ENCODE measurements around the gene LENG1.
A peak's percentile ranks its signal among the peaks of the same experiment; 100 is the strongest.
"Not testable (repeated sequence)": the region's sequence is repeated elsewhere in the genome, so short reads cannot be mapped to it uniquely, and the experiment has no call there.

Gene LENG1

DNA sequence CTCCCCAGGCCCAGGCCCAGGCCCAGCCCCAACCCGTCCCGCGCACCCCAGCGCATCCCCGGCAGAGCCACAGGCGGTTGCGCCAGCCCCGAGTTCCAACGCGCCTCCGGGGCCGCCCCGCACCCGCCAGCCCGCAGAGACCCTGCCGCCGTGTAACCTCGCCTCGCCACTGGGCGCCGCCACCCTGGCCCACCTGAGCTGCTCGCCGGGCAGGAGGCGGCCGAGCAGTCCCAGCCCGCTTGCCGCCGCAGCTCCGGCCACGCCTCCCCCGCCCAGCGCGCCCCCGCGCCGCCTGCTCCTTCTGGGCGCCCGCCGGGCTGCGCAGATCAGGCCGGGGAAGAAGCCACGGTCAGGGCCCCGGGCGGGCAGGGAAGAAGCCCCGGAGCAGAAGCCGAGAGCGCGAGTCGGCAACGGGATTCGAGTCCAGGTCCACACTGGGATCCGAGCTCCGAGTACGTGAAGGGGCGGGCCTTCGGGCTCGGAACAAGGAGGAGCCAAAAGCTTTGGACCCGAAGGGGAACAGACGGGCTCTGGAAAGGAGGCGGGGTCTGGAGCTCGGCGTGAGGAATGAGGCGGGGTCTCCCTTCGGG is 29.7 kb upstream of the LENG1 start, which contains the start of gene MBOAT7:
Gene MBOAT7, minus strand, starts transcription at position 436 of the 590 bp plus-strand sequence. CDS start 1,072 bp downstream, outside the sequence.
- DNase-seq: no peak

DNA sequence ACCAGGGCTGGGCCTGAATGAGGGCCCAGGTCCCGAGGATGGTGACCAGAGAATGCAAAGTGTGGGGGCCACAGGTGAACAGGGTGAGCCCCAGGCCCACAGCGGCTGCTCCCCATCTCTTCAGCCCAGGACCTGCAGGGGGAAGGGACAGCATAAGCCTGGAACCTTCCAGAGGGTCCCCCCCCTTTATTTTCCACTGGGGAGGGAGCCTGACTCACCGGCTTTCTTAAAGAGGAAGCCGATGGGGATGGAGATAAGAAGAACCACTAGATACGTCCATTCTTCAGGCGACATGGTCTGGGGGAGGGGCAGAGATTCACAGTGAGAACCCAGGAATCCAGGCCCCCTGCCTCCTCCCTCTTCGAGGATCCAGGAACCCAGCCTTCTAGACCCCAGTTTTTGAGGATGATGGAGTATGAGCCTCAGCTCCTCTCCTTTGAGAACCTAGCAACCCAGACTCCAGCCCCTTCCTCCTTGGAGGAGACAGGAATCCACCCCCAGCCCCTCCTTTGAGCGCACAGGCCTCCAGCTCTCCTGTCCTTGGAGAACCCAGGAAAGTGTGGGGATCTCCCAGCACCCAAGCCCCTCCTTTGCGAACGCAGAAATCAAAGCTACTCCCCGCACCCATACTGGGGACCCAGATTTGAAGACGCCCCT is 28.8 kb upstream of the LENG1 start:
- DNase-seq: no peak

DNA sequence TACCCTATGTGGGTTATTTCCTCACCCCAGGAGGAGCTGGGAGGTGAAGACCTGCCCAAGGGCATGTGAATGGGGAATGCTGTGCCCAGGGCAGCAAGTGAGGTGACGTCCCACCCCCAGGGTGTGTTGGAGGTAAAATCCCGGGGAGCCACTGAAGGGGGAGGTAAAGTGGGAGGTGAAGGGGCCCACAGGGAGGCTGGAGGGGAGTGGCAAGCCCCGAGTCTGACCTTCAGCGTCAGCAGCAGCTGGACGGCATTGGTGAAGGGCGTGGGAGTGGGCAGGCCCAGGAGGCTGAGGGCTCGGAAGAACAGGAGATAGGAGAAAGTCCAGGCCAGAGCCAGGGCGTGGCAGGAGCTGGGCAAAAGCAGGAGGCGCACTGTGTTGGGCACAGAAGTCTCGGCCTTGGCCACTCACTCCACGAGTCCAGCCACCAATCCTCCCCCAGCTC is 27.4 kb upstream of the LENG1 start:
- no peak for DNase-seq

DNA sequence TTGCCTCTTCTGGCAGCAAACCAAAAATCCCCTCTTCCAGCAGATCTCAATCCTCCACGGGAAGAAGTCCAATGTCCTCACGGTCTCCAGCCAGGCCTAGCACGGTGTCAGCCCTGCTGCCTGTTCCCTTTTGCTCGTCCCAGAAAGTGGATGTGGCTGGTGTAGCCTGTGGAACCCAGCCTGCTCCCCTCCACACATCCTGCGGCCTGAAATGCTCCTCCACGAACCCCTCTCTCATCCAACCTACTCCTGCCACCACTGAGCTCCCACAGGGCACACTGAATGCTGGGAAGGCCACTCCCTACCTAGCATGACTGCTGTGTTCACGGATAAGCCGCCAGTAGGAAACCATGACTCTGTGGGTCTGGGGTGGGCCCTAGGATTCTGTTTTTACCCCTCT is 26.8 kb upstream of the LENG1 start:
- DNase-seq: no peak

DNA sequence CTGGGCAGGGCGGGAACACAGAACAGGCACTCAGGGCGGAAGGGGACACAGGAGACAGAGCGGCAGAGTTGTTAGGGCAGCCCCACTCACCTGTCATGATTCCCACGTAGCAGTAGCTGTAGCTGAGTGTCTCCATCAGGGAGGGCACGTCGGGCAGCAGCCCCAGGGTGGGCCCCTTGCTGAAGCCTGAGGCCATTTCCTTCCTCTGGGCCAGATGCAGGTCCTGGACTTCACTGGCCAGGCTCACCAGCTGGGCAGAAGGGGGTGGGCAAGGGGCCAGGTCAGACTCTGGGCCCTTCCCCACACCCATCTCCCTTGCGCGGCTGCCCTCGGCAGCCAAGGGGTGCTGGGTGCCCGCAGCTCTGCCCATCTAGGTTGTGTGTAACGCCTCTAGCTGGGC is 23.9 kb upstream of the LENG1 start:
- DNase-seq: no peak

DNA sequence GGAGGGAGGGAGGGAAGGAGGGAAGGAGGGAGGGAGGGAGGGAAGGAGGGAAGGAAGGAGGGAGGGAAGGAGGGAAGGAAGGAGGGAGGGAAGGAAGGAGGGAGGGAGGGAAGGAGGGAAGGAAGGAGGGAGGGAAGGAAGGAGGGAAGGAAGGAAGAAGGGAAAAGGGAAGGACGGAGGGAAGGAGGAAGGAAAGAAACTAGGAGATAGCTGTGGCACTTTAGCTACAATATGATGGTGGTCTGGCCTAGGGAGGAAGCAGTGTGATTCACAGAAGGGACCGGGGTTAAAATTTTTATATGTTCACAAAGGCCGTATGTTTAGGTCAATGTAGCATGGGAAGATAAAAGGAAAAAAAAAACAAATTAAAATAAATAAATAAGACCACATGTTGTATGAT is 22.4 kb upstream of the LENG1 start:
- not testable (repeated sequence) for DNase-seq

- DNase-seq: no peak
Measured at GRCh38 chr19:54180691-54181091, 21.2 kb upstream of the LENG1 start.

DNA sequence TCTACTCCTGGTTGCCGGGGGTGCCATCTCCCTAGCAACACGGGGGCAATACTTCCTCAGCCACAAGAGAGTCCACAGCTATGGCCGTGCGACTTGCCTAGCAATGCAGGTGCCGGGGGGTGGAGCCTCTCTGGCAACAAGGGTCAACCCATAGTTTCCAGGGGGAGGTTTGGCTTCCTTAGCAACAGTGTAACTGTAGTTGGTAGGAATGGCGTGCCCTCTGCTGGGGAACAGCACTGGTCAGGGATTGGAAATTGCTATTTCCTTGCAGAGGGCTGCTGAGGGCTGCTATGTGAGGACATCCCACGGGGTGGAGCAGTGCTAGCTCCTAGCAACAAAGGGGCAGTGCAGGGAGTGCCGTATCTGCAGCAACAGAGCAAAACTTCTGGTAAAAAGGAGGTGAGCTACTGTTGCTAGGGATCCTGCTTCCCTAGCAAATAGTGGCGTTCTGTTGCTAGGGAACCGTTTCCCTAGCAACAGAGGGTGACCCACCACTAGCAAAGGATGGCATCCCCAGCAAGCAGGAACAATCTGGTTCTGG is 20.5 kb upstream of the LENG1 start:
- DNase-seq: no peak

DNA sequence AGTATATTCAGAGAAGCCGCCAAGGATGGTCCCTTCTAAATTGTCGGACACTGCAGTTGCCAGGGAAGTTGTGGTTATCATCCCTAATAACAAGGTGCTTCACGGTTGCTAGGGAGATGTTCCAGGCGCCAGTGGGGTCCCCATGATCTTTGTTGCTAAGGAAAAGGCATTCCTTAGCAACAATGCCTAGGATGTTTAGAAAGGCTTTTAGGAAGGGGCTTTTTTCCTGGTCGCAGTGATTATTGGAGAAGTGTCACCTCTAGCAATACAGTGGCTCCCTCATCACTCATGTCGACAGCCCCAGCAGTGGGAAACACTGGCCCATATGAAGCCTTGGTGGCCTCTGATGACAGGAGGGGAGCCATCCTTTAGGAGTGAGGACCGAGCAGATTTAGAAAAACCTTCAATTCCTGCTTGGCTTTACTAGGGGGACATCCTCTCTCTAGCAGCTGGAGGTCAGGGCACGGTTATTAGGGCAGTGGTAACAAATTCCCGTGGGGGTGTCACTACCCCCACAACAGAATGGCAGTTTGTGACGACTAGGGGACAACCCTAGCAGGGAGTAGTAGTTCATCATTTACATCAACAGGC is 19.8 kb upstream of the LENG1 start:
- no peak for DNase-seq

GRCh38 chr19:54178581-54179261 is 19.2 kb upstream of the LENG1 start:
- no peak for DNase-seq

- DNase-seq: no peak
Measured at GRCh38 chr19:54173951-54174834, 14.7 kb upstream of the LENG1 start.

DNA sequence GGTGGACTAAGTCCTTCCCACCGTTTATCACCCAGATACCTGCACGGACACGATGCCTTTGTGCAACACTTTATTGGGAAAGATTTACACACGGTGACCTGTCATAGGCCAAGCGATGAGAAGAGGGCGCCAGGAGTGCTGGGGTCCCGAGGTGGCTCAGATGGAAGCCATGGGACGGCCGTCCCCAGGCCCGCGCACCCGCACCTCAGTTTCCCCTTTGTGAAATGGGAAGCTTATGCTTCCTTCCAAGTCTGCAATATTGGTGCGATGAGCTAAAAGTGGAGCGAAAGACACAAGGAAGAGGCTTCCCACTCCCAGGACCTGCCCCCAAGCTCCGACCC is 13.8 kb upstream of the LENG1 start:
- DNase-seq: no peak

DNA sequence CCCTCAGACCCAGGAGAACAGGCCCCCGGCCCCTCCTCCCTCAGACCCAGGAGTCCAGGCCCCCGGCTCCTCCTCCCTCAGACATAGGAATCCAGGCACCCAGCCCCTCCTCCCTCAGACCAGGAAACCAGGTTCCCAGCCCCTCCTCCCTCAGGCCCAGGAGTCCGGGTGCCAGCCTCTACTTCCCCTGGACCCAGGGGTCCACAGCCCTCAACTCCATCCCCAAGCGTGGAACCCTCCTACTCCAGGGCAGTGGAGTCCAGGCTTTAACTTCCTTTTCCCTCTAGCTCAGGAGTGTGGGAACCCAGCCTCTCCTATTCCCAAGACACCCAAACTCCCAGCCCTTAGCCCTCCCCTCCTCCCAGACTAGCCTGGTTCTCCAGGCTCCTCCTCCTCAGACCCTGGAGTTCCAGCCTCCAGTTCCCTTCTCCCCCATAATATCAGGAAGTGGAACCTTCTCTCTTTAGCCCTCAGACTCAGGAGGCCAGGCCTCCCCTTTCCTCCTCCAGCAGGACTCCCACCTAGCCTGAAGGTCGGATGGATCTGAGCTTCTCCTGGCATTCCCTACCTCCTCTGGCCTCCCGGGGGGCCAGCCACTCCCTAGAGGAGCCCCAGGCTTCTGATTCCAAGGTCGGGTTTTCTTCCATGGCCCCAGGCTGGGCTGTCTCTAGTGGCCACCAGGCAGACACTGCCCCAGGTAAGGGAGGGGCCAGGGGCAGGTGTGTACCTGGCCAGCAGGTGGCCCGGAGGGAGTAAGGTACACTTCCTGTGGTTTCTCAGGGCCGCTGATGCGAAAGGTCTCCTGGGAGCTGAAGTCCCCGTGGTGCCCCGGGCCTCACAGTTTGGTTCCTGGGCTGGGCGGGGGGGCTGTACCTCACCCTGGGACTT is 13.2 kb upstream of the LENG1 start, which contains the start of gene TMC4:
Gene TMC4, minus strand, starts transcription at position 690 of the 888 bp plus-strand sequence. Its CDS starts 43 bp downstream, at position 647.
- no peak for DNase-seq

DNA sequence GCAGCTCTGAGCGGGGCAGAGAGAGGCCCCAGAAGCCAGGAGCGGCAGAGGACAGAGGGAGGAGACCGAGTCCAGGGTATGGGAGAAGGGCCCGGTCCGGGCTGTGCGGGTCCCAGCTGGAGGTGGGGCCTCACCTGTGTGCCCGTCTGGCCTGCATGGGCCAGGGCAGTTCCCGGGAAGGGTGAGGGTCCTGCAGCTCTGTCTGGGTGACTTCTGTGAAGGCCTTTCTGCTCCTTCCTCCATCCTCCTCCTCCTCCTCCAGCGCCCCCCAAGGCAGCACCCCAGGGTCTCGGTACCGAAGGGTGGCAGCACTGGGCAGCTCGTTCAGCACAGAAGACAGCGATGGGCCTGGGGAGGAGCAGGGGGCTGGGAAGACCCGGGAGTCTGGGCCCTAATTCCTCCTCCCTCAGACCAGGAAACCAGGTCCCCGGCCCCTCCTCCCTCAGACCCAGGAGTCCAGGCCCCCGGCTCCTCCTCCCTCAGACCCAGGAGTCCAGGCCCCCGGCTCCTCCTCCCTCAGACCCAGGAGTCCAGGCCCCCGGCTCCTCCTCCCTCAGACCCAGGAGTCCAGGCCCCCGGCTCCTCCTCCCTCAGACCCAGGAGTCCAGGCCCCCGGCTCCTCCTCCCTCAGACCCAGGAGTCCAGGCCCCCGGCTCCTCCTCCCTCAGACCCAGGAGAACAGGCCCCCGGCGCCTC is 12.4 kb upstream of the LENG1 start:
- not testable (repeated sequence) for DNase-seq

GRCh38 chr19:54169149-54169740 is 9.7 kb upstream of the LENG1 start:
- DNase-seq: no peak

GRCh38 chr19:54168174-54168917 is 8.8 kb upstream of the LENG1 start:
- DNase-seq: peak; percentile 98

- no peak for DNase-seq
Measured at GRCh38 chr19:54165222-54165621, 5.7 kb upstream of the LENG1 start.

DNA sequence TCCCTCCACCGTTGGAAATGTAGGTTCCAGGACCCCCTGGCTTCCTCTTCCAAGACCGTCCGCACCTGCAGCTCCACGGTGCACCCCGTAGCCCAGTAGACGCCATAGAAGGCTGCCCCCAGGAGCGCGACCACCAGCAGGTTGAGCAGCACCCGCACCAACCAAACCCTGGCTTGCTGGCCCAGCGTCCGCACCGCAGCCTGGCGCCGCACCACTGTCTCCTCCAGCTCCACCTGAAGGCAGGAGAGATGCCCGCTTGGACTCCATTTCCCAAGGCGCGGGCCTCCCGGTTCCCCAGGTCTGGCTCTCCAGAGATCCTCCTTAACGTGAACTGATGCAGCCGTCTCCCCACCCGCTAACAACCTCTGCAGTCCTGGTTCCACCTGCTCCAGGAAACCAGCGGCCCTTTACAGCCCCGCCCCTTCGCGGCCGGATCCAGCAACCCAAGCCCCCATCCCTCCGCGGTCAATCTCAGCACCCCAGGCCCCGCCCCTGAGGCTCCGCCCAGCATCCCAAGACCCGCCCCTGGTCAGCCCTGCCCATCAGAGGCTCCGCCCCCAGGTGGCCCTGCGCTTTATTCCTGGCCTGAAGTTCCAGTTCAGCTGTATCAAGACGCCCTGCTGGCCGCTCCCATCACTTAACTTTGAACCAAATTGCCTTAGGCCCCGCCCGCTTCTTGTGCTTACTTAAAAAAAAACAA is 5.0 kb upstream of the LENG1 start:
- no peak for DNase-seq

GRCh38 chr19:54162884-54163283 is 3.4 kb upstream of the LENG1 start:
- DNase-seq: no peak
